Natural killer cell (primary cell): ENCODE results near the gene BCAS3. TPM values are rescaled to one million over a fixed set of nuclear protein-coding genes. Genes with fewer than 3 reads are reported as not detected.

Source experiments
- ATAC-seq, 3 donors: fragments of 150-1000 bp in 2 of 3; fragments of 200-7000 bp in 1 of 3; cut with Tn5 transposase; 1 replicate in 1 of 3; 2 replicates in 2 of 3; pipeline ENCODE4 v1.10.0; 2021; ENCODE audit warnings: mild to moderate bottlenecking in 2 of 3, moderate library complexity in 2 of 3
- DNase-seq, 2 donors: peaks; one replicate each; pipeline versions ENCODE4 v3.0.0 to v3.0.0-alpha.2; 2013 to 2021; ENCODE audit warnings: mixed read lengths in 1 of 2
- H3K27ac ChIP-seq: one replicate; pipeline ENCODE4 v1.5.1; 2013; ENCODE audit warnings: mild to moderate bottlenecking, low read length
- H3K27me3 ChIP-seq: one replicate; pipeline ENCODE4 v1.6.1; 2013; ENCODE audit warnings: low read length; ENCODE audit not compliant: control insufficient read depth, insufficient read depth
- H3K36me3 ChIP-seq: one replicate; pipeline ENCODE4 v1.6.1; 2013; ENCODE audit warnings: low read length; ENCODE audit not compliant: control insufficient read depth, insufficient read depth
- H3K4me1 ChIP-seq: one replicate; pipeline ENCODE4 v1.6.1; 2013; ENCODE audit warnings: low read length; ENCODE audit not compliant: control insufficient read depth, insufficient read depth
- H3K4me3 ChIP-seq: one replicate; pipeline ENCODE4 v1.5.1; 2013; ENCODE audit warnings: low read length
- H3K9me3 ChIP-seq: one replicate; pipeline ENCODE4 v1.6.1; 2013; ENCODE audit warnings: low read length; ENCODE audit not compliant: control insufficient read depth, insufficient read depth
- H3K27ac Mint-ChIP-seq, 2 donors: one replicate each; pipeline ENCODE4 v1.8.0; 2022; ENCODE audit warnings: mild to moderate bottlenecking in 2 of 2, mixed read lengths in 2 of 2, moderate library complexity in 1 of 2
- H3K27me3 Mint-ChIP-seq, 2 donors: one replicate each; pipeline ENCODE4 v1.8.0; 2022; ENCODE audit warnings: low read depth in 2 of 2, mixed read lengths in 2 of 2
- H3K36me3 Mint-ChIP-seq: one replicate; pipeline ENCODE4 v1.8.0; 2022; ENCODE audit warnings: mixed read lengths
- H3K4me1 Mint-ChIP-seq, 2 donors: one replicate each; pipeline ENCODE4 v1.8.0; 2022; ENCODE audit warnings: mixed read lengths in 2 of 2
- H3K4me3 Mint-ChIP-seq: one replicate; pipeline ENCODE4 v1.8.0; 2022; ENCODE audit warnings: mild to moderate bottlenecking, moderate library complexity, mixed read lengths
- H3K9me3 Mint-ChIP-seq, 2 donors: one replicate each; pipeline ENCODE4 v1.8.0; 2022; ENCODE audit warnings: mixed read lengths in 2 of 2
- WGBS: methylation state at CpG from one replicate; pipeline ENCODE4 v1.1.7; 2013; ENCODE audit warnings: missing lambda C conversion rate; ENCODE audit not compliant: insufficient coverage; 5-methylcytosine and 5-hydroxymethylcytosine counted together
- intact Hi-C: fragments of 100-400 bp; cut with micrococcal nuclease; formaldehyde crosslinking; loops from one replicate; pipeline ENCODE4 v1.14.2; 2022
- total RNA-seq, 4 donors: library from RNA; stranded (reverse); fragments of 120-200 nt in 1 of 4; gene quantifications; one replicate each; pipeline versions ENCODE4 v1.2.3 to v1.2.4, GENCODE V29; 2013 to 2022
- TF ChIP-seq, protein P1 (sequence below): fragments of 200-600 bp; IDR thresholded peaks from one replicate; pipeline ENCODE4 v1.8.0; 2022; ENCODE audit warnings: antibody characterized with exemption

BCAS3 gene
- total RNA-seq, 3 donors from 2014 or later (not counting 1 experiment from before 2014, with no cell fraction given), result 60.5 to 87.8 (median 72.0) TPM

DNA sequence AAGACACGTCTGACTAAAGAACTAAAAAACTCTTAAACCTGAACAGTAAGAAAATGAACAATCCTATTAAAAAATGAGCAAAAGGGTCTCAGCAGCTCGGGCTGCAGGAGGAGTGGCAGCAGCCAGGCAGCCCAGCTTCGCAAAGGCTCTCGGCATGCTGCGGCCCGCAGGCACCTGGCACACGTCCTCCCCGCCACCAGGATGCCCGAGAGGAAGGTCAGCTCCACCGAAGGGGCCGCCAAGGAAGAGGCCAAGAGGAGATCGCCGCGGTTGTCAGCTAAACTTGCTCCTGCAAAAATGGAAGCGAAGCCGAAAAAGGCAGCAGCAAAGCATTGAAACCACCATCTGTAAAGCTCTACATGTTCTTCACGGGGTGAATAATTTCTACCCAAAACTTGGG lies 173.5 kb downstream of the BCAS3 start:
- no peak overlapping the region for H3K27ac Mint-ChIP-seq

DNA sequence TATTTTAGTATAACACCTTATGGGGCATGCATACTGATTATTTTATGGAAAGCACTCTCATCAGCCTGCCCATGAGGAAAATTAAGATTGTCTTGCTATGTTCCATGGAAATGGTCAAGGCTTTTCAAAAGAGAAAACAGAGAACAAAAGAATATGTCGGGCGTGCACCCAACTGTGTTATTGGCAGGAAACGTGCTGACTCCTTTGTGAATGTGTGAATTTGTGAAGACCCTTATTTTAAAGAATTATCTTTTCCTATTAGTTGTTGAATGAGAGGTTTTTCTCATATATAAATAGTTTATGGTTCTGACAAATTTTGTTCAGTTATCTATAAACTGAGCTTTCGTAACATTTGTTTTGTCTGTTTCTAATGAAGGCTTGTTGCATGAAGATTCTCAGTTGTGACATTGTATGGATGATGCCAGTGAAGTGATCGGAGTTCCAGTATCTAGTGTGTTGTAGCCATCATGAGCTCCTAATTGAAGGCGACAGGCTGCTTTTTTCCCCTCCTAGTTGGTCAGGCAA lies 180.0 kb downstream of the BCAS3 start:
- TF ChIP-seq, protein P1, sequence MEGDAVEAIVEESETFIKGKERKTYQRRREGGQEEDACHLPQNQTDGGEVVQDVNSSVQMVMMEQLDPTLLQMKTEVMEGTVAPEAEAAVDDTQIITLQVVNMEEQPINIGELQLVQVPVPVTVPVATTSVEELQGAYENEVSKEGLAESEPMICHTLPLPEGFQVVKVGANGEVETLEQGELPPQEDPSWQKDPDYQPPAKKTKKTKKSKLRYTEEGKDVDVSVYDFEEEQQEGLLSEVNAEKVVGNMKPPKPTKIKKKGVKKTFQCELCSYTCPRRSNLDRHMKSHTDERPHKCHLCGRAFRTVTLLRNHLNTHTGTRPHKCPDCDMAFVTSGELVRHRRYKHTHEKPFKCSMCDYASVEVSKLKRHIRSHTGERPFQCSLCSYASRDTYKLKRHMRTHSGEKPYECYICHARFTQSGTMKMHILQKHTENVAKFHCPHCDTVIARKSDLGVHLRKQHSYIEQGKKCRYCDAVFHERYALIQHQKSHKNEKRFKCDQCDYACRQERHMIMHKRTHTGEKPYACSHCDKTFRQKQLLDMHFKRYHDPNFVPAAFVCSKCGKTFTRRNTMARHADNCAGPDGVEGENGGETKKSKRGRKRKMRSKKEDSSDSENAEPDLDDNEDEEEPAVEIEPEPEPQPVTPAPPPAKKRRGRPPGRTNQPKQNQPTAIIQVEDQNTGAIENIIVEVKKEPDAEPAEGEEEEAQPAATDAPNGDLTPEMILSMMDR, result no peak
- no peaks in the 10 kb centered on the region for H3K9me3 Mint-ChIP-seq

More for the DNA sequence above, 173.5 kb downstream of the BCAS3 start:
- TF ChIP-seq, protein P1, result no peak
- peaks cover 9 to 15% of the 10 kb centered on the region in 2 donors for H3K4me1 Mint-ChIP-seq
- Histone ChIP-seq H3K4me1 (no peaks in the 10 kb centered on the region), H3K9me3 (no peaks in the 10 kb centered on the region), H3K36me3 (no peaks in the 10 kb centered on the region), H3K27ac (no peak overlapping the region), H3K4me3 (no peak overlapping the region), H3K27me3 (no peaks in the 10 kb centered on the region)
- intact Hi-C loops, result no loop called here
- no peaks in the 10 kb centered on the region for H3K36me3 Mint-ChIP-seq
- H3K9me3 Mint-ChIP-seq, result no peaks in the 10 kb centered on the region
- H3K4me3 Mint-ChIP-seq, result no peak overlapping the region
- ATAC-seq (no peak), DNase-seq (no peak)
- WGBS, result 90% methylated on average over 16 of the region's 17 CpGs
- H3K27me3 Mint-ChIP-seq, result no peaks in the 10 kb centered on the region

DNA sequence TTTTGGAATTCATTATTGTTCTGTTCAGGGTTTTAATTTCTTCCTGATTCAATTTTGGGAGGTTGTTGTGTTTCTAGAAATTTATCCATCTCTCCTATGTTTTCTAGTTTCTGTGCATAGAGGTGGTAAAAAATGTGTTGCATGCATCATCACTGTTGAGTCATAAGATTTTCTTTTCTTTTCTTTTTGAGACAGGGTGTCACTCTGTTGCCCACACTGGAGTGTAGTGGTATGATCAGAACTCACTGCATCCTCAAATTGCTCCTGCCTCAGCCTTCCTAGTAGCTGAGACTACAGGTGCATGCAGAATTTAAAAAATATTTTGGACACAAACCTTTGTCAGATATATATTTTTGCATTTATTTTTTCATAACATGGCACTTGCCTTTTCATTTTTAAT lies 184.8 kb downstream of the BCAS3 start:
- Mint-ChIP-seq H3K9me3 (no peaks in the 10 kb centered on the region), H3K27me3 (no peaks in the 10 kb centered on the region), H3K36me3 (no peaks in the 10 kb centered on the region), H3K4me1 (peaks cover 19 to 25% of the 10 kb centered on the region in 2 donors), H3K4me3 (no peak overlapping the region), H3K27ac (no peak overlapping the region)
- TF ChIP-seq, protein P1, result no peak
- Histone ChIP-seq H3K27me3 (no peaks in the 10 kb centered on the region), H3K27ac (no peak overlapping the region), H3K4me3 (no peak overlapping the region), H3K9me3 (no peaks in the 10 kb centered on the region), H3K36me3 (no peaks in the 10 kb centered on the region), H3K4me1 (no peaks in the 10 kb centered on the region)
- ATAC-seq, result no peak
- no peak for DNase-seq
- intact Hi-C loops, result no loop called here

More for the DNA sequence above, 180.0 kb downstream of the BCAS3 start:
- H3K27ac Mint-ChIP-seq, result no peak overlapping the region
- ATAC-seq (no peak), DNase-seq (no peak)
- Histone ChIP-seq H3K27me3 (no peaks in the 10 kb centered on the region), H3K36me3 (no peaks in the 10 kb centered on the region), H3K9me3 (no peaks in the 10 kb centered on the region), H3K4me3 (no peak overlapping the region), H3K4me1 (no peaks in the 10 kb centered on the region), H3K27ac (no peak overlapping the region)
- intact Hi-C loops, result no loop called here
- peaks cover 7 to 11% of the 10 kb centered on the region in 2 donors for H3K4me1 Mint-ChIP-seq
- H3K4me3 Mint-ChIP-seq, result no peak overlapping the region
- H3K27me3 Mint-ChIP-seq, result no peaks in the 10 kb centered on the region
- H3K36me3 Mint-ChIP-seq, result no peaks in the 10 kb centered on the region
- 97% methylated on average over 5 of the region's 6 CpGs for WGBS
